ENCODE measurements around the gene BNIP5.

BNIP5 gene

DNA sequence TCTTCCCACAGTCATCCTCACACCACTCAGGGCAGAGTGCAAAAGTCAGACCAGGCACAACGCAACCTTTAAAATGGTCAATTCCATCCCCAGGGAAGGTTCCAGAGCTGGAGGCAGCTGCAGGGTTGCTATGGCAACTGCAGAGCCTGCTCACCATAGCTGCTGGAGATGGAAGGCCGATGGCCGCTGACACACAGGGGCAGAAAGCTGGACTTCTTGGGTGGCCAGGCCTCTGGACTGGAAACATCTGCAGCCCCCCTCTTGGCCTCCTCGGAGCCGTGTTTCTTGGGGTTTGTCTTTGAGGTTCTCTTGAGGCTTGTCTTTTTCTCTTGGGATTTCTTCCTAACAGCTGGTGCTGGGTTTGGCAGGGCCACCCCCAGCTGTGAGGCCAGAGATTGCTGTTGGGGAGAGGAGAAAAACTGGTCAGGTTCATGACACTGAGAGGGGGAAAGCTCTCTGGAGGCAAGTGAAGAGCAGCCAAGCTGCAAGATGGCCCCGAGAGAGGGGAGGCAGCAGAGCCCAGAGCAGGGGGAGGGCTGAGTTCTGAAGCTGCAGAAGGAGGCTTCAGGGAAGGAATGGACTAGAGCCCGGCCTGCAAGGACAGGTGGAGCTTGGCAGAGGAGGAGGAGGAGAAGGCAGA lies 10.2 kb downstream of the BNIP5 start:
- TF ChIP-seq, protein P1, sequence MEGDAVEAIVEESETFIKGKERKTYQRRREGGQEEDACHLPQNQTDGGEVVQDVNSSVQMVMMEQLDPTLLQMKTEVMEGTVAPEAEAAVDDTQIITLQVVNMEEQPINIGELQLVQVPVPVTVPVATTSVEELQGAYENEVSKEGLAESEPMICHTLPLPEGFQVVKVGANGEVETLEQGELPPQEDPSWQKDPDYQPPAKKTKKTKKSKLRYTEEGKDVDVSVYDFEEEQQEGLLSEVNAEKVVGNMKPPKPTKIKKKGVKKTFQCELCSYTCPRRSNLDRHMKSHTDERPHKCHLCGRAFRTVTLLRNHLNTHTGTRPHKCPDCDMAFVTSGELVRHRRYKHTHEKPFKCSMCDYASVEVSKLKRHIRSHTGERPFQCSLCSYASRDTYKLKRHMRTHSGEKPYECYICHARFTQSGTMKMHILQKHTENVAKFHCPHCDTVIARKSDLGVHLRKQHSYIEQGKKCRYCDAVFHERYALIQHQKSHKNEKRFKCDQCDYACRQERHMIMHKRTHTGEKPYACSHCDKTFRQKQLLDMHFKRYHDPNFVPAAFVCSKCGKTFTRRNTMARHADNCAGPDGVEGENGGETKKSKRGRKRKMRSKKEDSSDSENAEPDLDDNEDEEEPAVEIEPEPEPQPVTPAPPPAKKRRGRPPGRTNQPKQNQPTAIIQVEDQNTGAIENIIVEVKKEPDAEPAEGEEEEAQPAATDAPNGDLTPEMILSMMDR (IDR thresholded peaks at IDR 0.05; ENCODE audit: low read depth, low read length): no peak
- peaks cover 20% of the 10 kb centered on the region for H3K4me1 ChIP-seq
- DNase-seq: peak; percentile 70

DNA sequence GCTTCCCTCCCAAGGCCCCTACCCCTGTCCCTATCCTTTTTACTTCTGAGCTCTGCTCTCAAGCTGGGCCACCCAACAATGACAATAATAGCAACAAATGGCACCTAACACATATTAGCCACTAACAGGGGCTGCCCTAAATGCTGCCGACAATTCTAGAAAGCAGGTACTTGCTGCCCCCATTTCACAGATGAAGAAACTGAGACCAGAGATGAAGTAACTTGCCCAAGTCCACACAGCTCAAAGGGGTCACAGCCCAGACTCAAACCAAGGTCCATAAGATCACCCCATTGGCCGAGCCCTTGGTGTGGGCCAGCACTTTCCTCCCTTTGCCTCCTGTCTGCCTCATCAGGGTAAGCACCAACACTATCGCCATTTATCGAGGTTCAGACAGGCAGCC lies 12.0 kb downstream of the BNIP5 start:
- Histone ChIP-seq H3K36me3 (no peaks in the 10 kb centered on the region), H3K9me3 (no peaks in the 10 kb centered on the region), H3K4me1 (peaks cover 20% of the 10 kb centered on the region), H3K27me3 (no peaks in the 10 kb centered on the region), H3K4me3 (ENCODE audit: low read depth, low read length) (no peak overlapping the region)
- TF ChIP-seq, protein P1 (IDR thresholded peaks at IDR 0.05; ENCODE audit: low read depth, low read length): no peak
- no peak for DNase-seq

More for the DNA sequence above, 10.2 kb downstream of the BNIP5 start:
- Histone ChIP-seq H3K4me3 (ENCODE audit: low read depth, low read length) (no peak overlapping the region), H3K36me3 (no peaks in the 10 kb centered on the region), H3K27me3 (no peaks in the 10 kb centered on the region), H3K9me3 (no peaks in the 10 kb centered on the region)

DNA sequence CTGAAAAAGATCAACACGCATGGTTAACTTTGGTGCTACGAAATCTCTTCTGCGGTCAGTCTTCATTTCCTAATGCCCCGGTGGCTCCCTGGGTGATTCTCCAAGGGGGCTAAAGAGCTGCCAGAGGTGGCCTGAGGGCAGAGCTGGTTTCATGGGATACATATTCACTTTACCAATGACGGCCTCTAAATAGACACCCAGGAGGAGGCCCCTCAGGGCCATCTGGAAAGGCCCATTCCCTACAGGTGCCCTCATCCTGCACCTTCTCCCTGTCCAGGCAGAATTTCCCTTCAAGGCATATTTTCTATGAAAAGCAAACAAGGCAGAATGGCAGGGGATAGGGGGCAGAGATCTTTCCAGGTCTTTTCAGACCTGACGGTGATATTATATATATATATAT lies 12.5 kb downstream of the BNIP5 start:
- Histone ChIP-seq H3K4me1 (peaks cover 20% of the 10 kb centered on the region), H3K36me3 (no peaks in the 10 kb centered on the region), H3K9me3 (no peaks in the 10 kb centered on the region; the same call in 1 of the 2 replicates), H3K4me3 (ENCODE audit: low read depth, low read length) (no peak overlapping the region), H3K27me3 (no peaks in the 10 kb centered on the region)
- DNase-seq: no peak
- TF ChIP-seq, protein P1 (IDR thresholded peaks at IDR 0.05; ENCODE audit: low read depth, low read length): no peak

DNA sequence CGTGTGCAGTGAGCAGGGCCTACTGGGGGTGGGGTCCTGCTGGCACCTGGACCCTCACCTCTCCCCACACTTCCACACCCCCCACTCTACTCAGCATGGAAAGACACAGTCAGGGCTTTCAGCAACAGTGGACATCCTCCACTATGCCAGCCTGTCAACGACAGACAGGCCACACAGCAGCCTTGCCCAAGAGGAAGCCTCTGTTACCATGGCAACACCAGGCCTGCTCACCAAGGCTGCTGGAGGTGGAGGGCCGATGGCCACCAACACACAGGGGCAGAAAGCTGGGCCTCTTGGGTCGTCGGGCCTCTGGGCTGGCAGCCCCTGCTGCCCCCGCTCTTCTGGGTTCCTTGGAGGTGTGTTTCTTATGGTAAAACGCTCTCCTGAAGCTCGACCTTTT lies 13.6 kb downstream of the BNIP5 start:
- DNase-seq: peak; percentile 77
- peaks cover 24% of the 10 kb centered on the region for H3K4me1 ChIP-seq

DNA sequence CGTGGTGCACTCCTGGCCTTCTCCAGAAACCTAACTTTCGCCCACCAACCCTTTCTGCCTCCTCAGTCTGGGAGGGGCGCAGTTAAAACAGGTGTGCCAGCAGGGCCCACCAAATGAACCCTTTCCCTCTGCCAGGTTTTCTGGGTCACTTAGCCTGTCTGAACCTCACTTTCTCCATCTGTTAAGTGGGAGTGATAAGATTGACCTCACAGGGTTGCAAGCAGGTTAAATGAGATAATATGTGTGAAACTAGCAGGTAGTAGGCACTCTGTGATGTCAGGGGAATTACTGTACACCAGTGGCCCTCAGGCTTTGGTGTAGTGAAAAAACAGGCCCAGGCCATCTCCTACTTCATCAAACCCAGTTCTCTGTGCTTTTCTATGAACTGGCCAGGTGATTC lies 14.1 kb downstream of the BNIP5 start:
- DNase-seq: no peak
- Histone ChIP-seq H3K9me3 (no peaks in the 10 kb centered on the region; the same call in 1 of the 2 replicates), H3K27me3 (no peaks in the 10 kb centered on the region), H3K4me1 (peaks cover 24% of the 10 kb centered on the region), H3K4me3 (ENCODE audit: low read depth, low read length) (no peak overlapping the region), H3K36me3 (no peaks in the 10 kb centered on the region)
- TF ChIP-seq, protein P1 (IDR thresholded peaks at IDR 0.05; ENCODE audit: low read depth, low read length): no peak

More for the DNA sequence above, 13.6 kb downstream of the BNIP5 start:
- Histone ChIP-seq H3K4me3 (ENCODE audit: low read depth, low read length) (no peak overlapping the region), H3K27me3 (no peaks in the 10 kb centered on the region), H3K9me3 (no peaks in the 10 kb centered on the region; the same call in 1 of the 2 replicates), H3K36me3 (no peaks in the 10 kb centered on the region)
- TF ChIP-seq, protein P1 (IDR thresholded peaks at IDR 0.05; ENCODE audit: low read depth, low read length): no peak

DNA sequence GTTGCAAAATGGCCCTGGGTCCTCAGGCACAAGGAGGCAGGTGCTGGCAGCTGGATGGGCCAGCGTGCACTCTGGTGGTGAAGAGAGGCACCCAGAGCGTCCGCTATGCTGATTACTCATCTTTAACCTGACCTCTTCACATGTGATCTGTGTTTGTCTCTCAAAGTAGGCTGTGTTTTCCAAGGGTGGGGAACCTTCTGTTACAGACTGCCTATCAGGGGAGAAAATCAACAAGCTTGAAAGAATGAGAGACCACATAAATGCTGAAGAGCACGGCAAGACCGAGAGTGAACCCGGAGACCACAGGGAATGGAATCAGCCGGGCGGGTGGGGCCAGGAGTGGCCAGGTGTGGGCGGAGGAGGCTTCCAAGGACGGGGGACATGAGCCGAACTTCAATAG lies 16.2 kb downstream of the BNIP5 start:
- Histone ChIP-seq H3K27me3 (no peaks in the 10 kb centered on the region), H3K4me1 (peaks cover 9% of the 10 kb centered on the region), H3K9me3 (no peaks in the 10 kb centered on the region; the same call in 1 of the 2 replicates), H3K36me3 (no peaks in the 10 kb centered on the region), H3K4me3 (ENCODE audit: low read depth, low read length) (no peak overlapping the region)
- DNase-seq: no peak
- TF ChIP-seq, protein P1 (IDR thresholded peaks at IDR 0.05; ENCODE audit: low read depth, low read length): no peak
